Stromal cell of bone marrow (primary cell): Measurements from ENCODE around the gene CUX1.
"Not testable (repeated sequence)": the region's sequence is repeated elsewhere in the genome, so short reads cannot be mapped to it uniquely, and the experiment has no call there.

Source experiments
- DNase-seq: peaks from one replicate; pipeline ENCODE4 v3.0.0-alpha.2; 2012; ENCODE audit warnings: low read depth

The CUX1 gene

GRCh38 chr7:102317231-102318059, 500.0 kb downstream of the CUX1 start:
- DNase-seq: no peak

GRCh38 chr7:102318482-102318971, 501.1 kb downstream of the CUX1 start:
- no peak for DNase-seq

GRCh38 chr7:102319671-102320070, 502.2 kb downstream of the CUX1 start:
- no peak for DNase-seq

DNA sequence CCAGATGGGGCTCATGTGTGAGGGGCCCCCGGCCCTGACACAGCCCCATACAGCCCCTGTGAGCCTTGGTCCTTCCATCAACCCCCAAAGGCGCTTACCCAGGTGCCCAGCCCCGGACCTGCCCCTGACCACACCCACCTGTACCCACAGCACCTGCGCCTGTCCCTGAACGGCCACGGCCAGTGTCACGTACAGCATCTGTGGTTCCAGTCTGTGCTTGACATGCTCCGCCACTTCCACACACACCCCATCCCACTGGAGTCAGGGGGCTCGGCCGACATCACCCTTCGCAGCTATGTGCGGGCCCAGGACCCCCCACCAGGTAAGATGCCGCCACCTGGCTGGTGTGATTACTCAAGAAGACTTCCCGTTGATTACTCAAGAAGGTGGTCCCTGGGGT, 502.8 kb downstream of the CUX1 start:
- DNase-seq: no peak

DNA sequence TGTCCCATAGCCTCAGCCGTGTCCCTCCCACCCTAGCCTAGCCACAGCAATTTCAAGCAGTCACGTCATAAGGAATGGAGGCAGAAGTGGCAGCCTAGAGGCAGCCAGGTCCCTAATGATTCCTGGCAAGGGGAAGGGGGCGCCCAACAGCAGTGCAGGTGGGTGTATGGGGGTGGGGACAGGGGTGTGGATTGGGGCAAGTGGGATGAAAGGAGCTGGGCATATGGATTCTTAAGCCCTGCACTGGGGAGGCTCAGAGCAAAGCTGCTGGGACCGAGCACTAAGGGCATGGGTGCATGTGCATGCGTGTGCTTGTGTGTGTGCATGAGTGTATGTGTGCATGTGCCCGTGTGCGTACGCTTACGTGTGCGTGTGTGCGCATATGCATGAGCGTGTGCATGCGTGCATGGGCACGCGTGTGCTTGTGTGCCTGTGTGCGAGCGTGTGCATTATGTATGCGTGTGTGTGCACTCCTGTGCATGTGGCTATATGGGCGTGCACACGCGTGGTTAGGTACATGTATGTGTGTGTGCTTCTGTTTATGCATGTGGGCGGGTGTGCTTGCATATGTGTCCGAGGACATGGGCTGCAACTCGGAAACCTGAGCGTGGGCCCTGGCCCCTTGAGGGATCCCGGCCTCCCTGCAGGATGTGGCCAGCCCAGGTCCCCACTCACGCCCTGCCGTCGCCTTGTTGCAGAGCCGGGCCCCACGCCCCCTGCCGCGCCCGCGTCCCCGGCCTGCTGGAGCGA, 503.4 kb downstream of the CUX1 start:
- DNase-seq: no peak

- no peak for DNase-seq
These were observed 504.1 kb downstream of the CUX1 start for GRCh38 chr7:102321351-102322201.

DNA sequence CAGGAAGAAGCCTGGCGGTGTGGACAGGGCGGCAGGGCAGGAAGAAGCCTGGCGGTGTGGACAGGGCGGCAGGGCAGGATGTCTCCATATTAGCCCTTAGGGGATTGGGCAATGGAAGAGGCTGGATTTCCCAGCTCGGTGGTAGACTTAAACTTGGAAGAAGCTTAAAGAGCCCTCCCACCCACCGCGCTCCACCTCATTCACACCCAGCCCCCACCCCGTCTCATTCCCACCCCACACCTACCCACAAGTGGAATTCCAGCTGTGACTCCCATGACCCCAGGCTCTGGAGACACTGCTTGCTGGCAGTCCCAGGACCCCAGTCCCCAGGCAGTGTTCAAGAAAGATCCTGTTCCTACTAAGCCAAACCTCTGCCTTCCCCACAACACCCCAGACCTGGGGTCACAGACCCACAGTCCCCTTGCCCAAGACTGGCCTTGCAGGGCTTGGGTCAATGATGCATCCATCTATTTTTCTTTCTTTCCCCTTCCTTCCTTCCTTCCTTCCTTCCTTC, 504.8 kb downstream of the CUX1 start:
- no peak for DNase-seq

DNA sequence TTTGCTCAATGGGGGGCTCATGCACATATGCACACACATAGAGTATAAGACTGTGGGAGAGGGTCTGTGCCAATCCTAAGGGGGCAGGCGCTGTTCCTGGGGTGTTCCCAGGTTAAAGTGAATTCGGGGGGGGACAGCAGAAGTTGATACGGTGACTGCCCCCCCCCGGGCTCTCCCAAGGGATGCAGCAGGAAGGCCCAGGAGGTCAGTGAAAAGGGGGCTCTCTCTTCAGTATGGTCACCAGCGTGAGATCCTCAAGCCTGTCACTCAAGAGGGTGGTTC, 506.4 kb downstream of the CUX1 start:
- no peak for DNase-seq

DNA sequence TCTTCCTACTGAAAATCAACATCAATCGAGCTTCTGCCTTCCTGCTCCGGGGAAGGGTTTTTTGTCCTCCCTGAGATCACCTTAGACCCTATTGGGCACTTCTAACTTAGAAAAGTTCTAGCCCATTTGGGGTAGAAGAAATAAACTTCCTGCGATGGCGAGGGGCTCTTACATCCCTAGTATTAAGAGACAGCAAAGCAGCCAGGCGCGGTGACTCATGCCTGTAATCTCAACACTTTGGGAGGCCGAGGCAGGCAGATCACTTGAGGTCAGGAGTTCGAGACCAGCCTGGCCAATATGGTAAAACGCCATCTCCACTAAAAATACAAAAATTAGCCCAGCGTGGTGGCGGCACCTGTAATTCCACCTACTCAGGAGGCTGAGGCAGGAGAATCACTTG, 507.7 kb downstream of the CUX1 start:
- DNase-seq: not testable (repeated sequence)

- no peak for DNase-seq
These were observed 508.9 kb downstream of the CUX1 start for GRCh38 chr7:102326157-102326889.

DNA sequence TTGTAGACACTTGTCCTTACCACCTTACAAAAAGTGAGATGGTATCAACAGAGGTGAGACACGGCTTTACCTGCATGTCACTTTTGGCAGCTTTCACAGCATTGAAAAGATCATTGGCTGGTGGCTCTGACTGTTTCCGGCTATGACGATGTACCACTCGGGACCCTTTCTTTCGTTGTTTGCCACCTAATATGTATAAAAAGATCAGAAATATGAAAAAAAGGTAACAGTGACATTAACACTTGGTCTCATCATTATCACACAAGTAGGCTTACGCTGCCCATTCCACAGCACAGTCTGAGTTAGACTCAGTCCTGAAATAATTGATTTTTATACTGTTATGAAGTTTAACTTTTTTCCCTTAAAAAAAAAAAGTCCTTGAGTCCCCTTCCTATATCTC, 509.8 kb downstream of the CUX1 start:
- DNase-seq: not testable (repeated sequence)

DNA sequence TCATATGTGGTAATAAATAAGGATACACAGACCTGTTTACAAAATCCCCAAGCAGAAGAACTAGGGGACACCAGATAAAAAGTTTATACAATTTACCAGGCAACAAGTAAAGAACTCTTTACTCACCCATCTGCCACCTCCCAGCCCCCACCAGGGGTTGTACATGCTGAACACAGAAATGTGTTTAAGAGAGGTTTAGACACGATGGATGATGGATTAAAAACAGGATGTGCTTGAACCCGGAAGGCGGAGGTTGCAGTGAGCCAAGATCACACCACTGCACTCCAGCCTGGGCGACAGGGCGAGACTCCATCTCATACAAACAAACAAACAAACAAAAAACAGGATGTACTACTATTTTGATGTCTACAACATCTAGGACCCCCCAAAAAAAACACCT, 511.4 kb downstream of the CUX1 start:
- not testable (repeated sequence) for DNase-seq

DNA sequence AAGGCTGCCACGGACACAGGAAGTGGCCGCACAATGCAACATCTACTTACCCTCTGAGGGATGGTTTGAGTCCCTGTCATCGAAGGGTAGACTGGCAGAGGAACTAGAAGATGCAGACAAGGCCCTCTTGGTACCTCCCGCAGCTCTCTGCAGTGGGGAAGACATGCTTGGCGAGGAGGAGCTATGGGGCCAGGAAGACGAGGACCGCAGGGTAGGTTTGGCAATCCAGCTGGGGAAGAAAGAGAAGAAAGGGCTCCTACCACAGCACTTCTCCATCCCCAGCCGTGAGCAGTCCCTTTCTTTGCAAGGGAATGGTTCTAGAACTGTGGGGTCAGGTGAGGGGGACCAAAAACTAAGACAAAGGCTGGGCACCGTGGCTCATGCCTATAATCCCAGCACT, 511.9 kb downstream of the CUX1 start:
- DNase-seq: not testable (repeated sequence)

DNA sequence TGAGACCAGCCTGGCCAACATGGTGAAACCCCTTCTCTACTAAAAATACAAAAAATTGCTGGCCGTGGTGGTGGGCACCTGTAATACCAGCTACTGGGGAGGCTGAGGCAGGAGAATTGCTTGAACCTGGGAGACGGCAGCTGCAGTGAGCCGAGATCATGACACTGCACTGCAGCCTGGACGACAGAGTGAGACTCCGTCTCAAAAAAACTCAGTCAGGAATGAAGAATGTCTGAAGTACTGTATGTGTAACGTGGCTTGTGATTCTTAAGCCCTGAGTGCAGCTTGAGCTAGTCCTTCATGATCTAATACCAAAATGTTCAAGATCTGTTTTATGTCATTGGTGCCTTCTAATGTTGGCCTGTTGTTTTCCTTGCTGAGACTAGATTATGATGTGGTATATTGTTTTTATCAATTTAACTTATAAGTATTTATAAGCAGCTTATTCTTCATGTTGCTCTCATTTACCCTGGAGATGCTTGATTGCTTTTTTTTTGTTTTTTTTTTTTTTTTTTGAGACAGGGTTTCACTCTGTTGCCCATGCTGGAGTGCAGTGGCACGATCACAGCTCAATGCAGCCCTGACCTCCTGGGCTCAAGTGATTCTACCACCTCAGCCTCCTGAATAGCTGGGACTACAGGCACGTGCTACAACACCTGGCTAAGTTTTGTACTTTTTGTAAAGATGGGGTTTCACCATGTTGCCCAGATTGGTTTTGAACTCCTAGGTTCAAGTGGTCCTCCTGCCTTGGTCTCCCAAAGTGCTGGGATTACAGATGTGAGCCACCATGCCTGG, 513.4 kb downstream of the CUX1 start:
- DNase-seq: not testable (repeated sequence)
